Measurements from ENCODE around the gene PADI1.

PADI1 gene

GRCh38 chr1:17282836-17283235 is 77.9 kb downstream of the PADI1 start:
- ATAC-seq = no peak

GRCh38 chr1:17286646-17287045 is 81.7 kb downstream of the PADI1 start:
- TF ChIP-seq CSDC2 (CRISPR knock-in tag; IDR thresholded peaks at IDR 0.05) = no peak
- no peak for ATAC-seq

More at GRCh38 chr1:17282836-17283235, 77.9 kb downstream of the PADI1 start:
- no peak for TF ChIP-seq ZNF565 (CRISPR knock-in tag; conservative IDR thresholded peaks at IDR 0.05; ENCODE audit: low read depth)
- TF ChIP-seq ARNTL (CRISPR knock-in tag; IDR thresholded peaks at IDR 0.05; ENCODE audit: borderline replicate concordance, low read depth) = no peak
- TF ChIP-seq POU6F1 (CRISPR knock-in tag; IDR thresholded peaks at IDR 0.05; ENCODE audit: borderline replicate concordance, low read depth) = no peak
- TF ChIP-seq ZNF8 (CRISPR knock-in tag; IDR thresholded peaks at IDR 0.05) = no peak
- TF ChIP-seq CREB5 (CRISPR knock-in tag; IDR thresholded peaks at IDR 0.05; ENCODE audit: low read depth) = no peak
- TF ChIP-seq TOX (CRISPR knock-in tag; IDR thresholded peaks at IDR 0.05; ENCODE audit: borderline replicate concordance) = no peak
- no peak for TF ChIP-seq TCF4 (CRISPR knock-in tag; IDR thresholded peaks at IDR 0.05; ENCODE audit: borderline replicate concordance)
- TF ChIP-seq ZC3H10 (CRISPR knock-in tag; IDR thresholded peaks at IDR 0.05) = no peak
- TF ChIP-seq TSHZ2 (CRISPR knock-in tag; IDR thresholded peaks at IDR 0.05) = no peak
- TF ChIP-seq BACH2 (CRISPR knock-in tag; IDR thresholded peaks at IDR 0.05; ENCODE audit: borderline replicate concordance) = no peak
- TF ChIP-seq ZFP3 (CRISPR knock-in tag; IDR thresholded peaks at IDR 0.05) = no peak
- TF ChIP-seq PATZ1 (CRISPR knock-in tag; IDR thresholded peaks at IDR 0.05; ENCODE audit: borderline replicate concordance) = no peak
- TF ChIP-seq CSRNP3 (CRISPR knock-in tag; IDR thresholded peaks at IDR 0.05) = no peak
- no peak for TF ChIP-seq GLIS3 (CRISPR knock-in tag; IDR thresholded peaks at IDR 0.05)

- TF ChIP-seq ZFP3 (CRISPR knock-in tag; IDR thresholded peaks at IDR 0.05) (no peak), CSDC2 (CRISPR knock-in tag; IDR thresholded peaks at IDR 0.05) (no peak), TSHZ2 (CRISPR knock-in tag; IDR thresholded peaks at IDR 0.05) (no peak), ISL1 (CRISPR knock-in tag; IDR thresholded peaks at IDR 0.05) (no peak), ZNF565 (CRISPR knock-in tag; conservative IDR thresholded peaks at IDR 0.05; ENCODE audit: low read depth) (no peak), PPARA (CRISPR knock-in tag; IDR thresholded peaks at IDR 0.05; ENCODE audit: borderline replicate concordance) (no peak), CREB5 (CRISPR knock-in tag; IDR thresholded peaks at IDR 0.05; ENCODE audit: low read depth) (no peak), CSRNP3 (CRISPR knock-in tag; IDR thresholded peaks at IDR 0.05) (no peak)
- peak; percentile 46; the same call in 2 of the 3 replicates for ATAC-seq
Measured at GRCh38 chr1:17287130-17287776, 82.3 kb downstream of the PADI1 start.

Measured in SK-N-SH treated with all-trans-retinoic acid at 6 μM for 48 hours (cell line).